IMR-90 (cell line): Measurements from ENCODE around the gene BOD1L1.
A peak's percentile ranks its signal among the peaks of the same experiment; 100 is the strongest.

Experiments used
- CEBPB ChIP-seq: IDR thresholded peaks from 2 replicates; pipeline ENCODE4 v1.6.1; 2012; ENCODE audit warnings: low read depth, low read length, improper control_type of control experiment
- CHD1 ChIP-seq: IDR thresholded peaks from 2 replicates; pipeline ENCODE4 v1.6.1; 2012; ENCODE audit warnings: low read depth, low read length, improper control_type of control experiment
- FOS ChIP-seq: fragments of 150-350 bp; IDR thresholded peaks from 2 replicates; pipeline ENCODE4 v1.6.1; 2016; ENCODE audit warnings: low read depth, low read length
- POLR2A ChIP-seq: IDR thresholded peaks from 2 replicates; pipeline ENCODE4 v1.6.1; 2012; ENCODE audit warnings: mild to moderate bottlenecking, low read depth, low read length
- RAD21 ChIP-seq: IDR thresholded peaks from 2 replicates; pipeline ENCODE4 v1.6.1; 2012; ENCODE audit warnings: low read length, improper control_type of control experiment
- RCOR1 ChIP-seq: IDR thresholded peaks from 2 replicates; pipeline ENCODE4 v1.6.1; 2012; ENCODE audit warnings: mild to moderate bottlenecking, low read length, improper control_type of control experiment; ENCODE audit not compliant: insufficient replicate concordance
- TF ChIP-seq, protein P1 (sequence below): conservative IDR thresholded peaks from 2 replicates; pipeline ENCODE4 v1.5.1; 2012; ENCODE audit warnings: mild to moderate bottlenecking, low read depth, low read length, improper control_type of control experiment
- TF ChIP-seq, protein P2 (sequence below): fragments of 150-350 bp; IDR thresholded peaks from 2 replicates; pipeline ENCODE4 v1.6.1; 2017; ENCODE audit warnings: mild to moderate bottlenecking, antibody characterized with exemption, low read length, low read depth
- TF ChIP-seq, protein P3 (sequence below): fragments of 150-350 bp; IDR thresholded peaks from 2 replicates; pipeline ENCODE4 v1.6.1; 2016; ENCODE audit warnings: low read depth, mild to moderate bottlenecking, low read length, moderate library complexity, borderline replicate concordance

DNA sequence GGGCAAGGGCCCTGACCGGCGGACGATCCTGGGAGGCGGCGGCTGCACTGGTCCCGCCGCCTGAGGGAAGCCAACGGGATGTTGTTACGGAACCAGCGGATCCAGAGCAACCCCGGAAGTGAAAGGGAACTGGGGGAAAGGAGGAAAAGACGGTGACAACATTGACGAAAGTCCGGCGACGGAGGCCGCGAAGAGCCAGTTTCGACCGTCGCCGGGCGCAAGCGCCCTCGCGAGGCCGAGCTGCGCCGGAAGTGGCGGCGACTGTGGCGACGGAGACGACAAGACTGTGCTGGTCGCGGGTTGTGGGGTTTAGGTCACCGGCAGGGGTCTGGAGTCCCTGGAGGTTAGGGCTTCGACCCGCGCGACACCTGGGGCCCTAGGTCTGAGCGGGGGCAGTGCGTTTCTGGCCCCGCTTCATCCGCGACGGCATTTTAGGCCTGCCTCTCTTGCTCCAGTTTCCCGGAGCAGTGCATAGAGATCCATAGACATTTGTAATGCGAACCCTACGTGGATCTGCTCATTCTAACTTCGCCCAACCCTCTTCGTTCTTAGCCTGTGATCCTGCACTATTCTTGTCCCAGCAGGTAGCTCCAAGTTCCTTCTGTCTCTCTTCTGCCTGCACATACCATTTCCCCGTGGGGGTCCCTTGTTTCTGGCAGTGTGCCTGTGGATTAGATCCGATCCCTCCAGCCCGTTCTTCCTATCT, at the start of gene BOD1L1:
- TF ChIP-seq CEBPB (peak; percentile 46; the same call in 1 of the 2 replicates), POLR2A (peak; percentile 89), FOS (no peak), RAD21 (peak; percentile 6; the same call in 1 of the 2 replicates), RCOR1 (no peak), CHD1 (no peak)
- TF ChIP-seq, protein P1, sequence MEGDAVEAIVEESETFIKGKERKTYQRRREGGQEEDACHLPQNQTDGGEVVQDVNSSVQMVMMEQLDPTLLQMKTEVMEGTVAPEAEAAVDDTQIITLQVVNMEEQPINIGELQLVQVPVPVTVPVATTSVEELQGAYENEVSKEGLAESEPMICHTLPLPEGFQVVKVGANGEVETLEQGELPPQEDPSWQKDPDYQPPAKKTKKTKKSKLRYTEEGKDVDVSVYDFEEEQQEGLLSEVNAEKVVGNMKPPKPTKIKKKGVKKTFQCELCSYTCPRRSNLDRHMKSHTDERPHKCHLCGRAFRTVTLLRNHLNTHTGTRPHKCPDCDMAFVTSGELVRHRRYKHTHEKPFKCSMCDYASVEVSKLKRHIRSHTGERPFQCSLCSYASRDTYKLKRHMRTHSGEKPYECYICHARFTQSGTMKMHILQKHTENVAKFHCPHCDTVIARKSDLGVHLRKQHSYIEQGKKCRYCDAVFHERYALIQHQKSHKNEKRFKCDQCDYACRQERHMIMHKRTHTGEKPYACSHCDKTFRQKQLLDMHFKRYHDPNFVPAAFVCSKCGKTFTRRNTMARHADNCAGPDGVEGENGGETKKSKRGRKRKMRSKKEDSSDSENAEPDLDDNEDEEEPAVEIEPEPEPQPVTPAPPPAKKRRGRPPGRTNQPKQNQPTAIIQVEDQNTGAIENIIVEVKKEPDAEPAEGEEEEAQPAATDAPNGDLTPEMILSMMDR: peak; percentile 53
- TF ChIP-seq, protein P2, sequence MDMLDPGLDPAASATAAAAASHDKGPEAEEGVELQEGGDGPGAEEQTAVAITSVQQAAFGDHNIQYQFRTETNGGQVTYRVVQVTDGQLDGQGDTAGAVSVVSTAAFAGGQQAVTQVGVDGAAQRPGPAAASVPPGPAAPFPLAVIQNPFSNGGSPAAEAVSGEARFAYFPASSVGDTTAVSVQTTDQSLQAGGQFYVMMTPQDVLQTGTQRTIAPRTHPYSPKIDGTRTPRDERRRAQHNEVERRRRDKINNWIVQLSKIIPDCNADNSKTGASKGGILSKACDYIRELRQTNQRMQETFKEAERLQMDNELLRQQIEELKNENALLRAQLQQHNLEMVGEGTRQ: no peak
- TF ChIP-seq, protein P3, sequence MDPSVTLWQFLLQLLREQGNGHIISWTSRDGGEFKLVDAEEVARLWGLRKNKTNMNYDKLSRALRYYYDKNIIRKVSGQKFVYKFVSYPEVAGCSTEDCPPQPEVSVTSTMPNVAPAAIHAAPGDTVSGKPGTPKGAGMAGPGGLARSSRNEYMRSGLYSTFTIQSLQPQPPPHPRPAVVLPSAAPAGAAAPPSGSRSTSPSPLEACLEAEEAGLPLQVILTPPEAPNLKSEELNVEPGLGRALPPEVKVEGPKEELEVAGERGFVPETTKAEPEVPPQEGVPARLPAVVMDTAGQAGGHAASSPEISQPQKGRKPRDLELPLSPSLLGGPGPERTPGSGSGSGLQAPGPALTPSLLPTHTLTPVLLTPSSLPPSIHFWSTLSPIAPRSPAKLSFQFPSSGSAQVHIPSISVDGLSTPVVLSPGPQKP: peak; percentile 73; the same call in 1 of the 2 replicates
